Loucy (cell line): Measurements from ENCODE around the gene CUX1.

Experiments used
- H2AFZ ChIP-seq: fragments of 200-600 bp; sonication (generic); 2 replicates; pipeline ENCODE4 v1.6.0; 2016; ENCODE audit warnings: antibody characterized with exemption, mild to moderate bottlenecking, low read length, moderate library complexity
- H3F3A ChIP-seq: fragments of 200-600 bp; 2 replicates; pipeline ENCODE4 v1.6.0; 2016; ENCODE audit warnings: antibody characterized with exemption, low read depth, mild to moderate bottlenecking
- H3K27me3 ChIP-seq: fragments of 200-600 bp; sonication (generic); 2 replicates; pipeline ENCODE4 v1.6.1; 2014; ENCODE audit warnings: low read length, mild to moderate bottlenecking; ENCODE audit not compliant: insufficient read depth, poor library complexity, severe bottlenecking
- H3K36me3 ChIP-seq: fragments of 200-600 bp; sonication (generic); 2 replicates; pipeline ENCODE4 v1.6.1; 2016; ENCODE audit warnings: low read length; ENCODE audit not compliant: insufficient read depth
- H3K4me1 ChIP-seq: fragments of 200-600 bp; sonication (generic); 2 replicates; pipeline ENCODE4 v1.5.1; 2014; ENCODE audit warnings: low read length, mild to moderate bottlenecking; ENCODE audit not compliant: insufficient read depth, poor library complexity, severe bottlenecking
- H3K4me2 ChIP-seq: fragments of 200-600 bp; sonication (generic); 2 replicates; pipeline ENCODE4 v1.6.0; 2014; ENCODE audit warnings: antibody characterized with exemption, low read length, low read depth, mild to moderate bottlenecking; ENCODE audit not compliant: poor library complexity, severe bottlenecking
- H3K4me3 ChIP-seq: fragments of 200-600 bp; sonication (generic); 2 replicates; pipeline ENCODE4 v1.5.1; 2014; ENCODE audit warnings: low read length, mild to moderate bottlenecking, mixed read lengths; ENCODE audit not compliant: poor library complexity, severe bottlenecking
- H3K79me2 ChIP-seq: fragments of 200-600 bp; sonication (generic); 2 replicates; pipeline ENCODE4 v1.6.1; 2014; ENCODE audit warnings: low read length; ENCODE audit not compliant: insufficient read depth
- H3K9ac ChIP-seq: fragments of 200-600 bp; sonication (generic); 2 replicates; pipeline ENCODE4 v1.6.0; 2014; ENCODE audit warnings: mild to moderate bottlenecking, low read depth, low read length, moderate library complexity; ENCODE audit not compliant: poor library complexity, severe bottlenecking
- H3K9me2 ChIP-seq: fragments of 200-600 bp; sonication (generic); replicated peaks from 2 replicates; pipeline ENCODE4 v1.6.1; 2016; ENCODE audit warnings: low read depth, low read length, mixed read lengths
- H3K9me3 ChIP-seq: fragments of 200-600 bp; sonication (generic); 2 replicates; pipeline ENCODE4 v1.6.1; 2014; ENCODE audit warnings: mild to moderate bottlenecking, antibody characterized with exemption, low read length, low read depth; ENCODE audit not compliant: insufficient read depth
- H4K20me1 ChIP-seq: fragments of 200-600 bp; sonication (generic); 2 replicates; pipeline ENCODE4 v1.6.0; 2014; ENCODE audit warnings: antibody characterized with exemption, low read length, mild to moderate bottlenecking; ENCODE audit not compliant: insufficient read depth, poor library complexity, severe bottlenecking
- CTCF ChIP-seq: fragments of 200-600 bp; sonication (generic); conservative IDR thresholded peaks from 2 replicates; pipeline ENCODE4 v1.5.1; 2014; ENCODE audit warnings: mild to moderate bottlenecking, antibody characterized with exemption, low read length
- EZH2phosphoT487 ChIP-seq: fragments of 200-600 bp; IDR thresholded peaks from 2 replicates; pipeline ENCODE4 v1.6.1; 2018; ENCODE audit warnings: antibody characterized with exemption, mild to moderate bottlenecking, moderate library complexity, borderline replicate concordance

Gene CUX1

GRCh38 chr7:102320181-102320580 is 502.8 kb downstream of the CUX1 start:
- Histone ChIP-seq H3F3A (no peaks in the 10 kb centered on the region), H3K27me3 (no peaks in the 10 kb centered on the region), H3K4me2 (no peak overlapping the region)

DNA sequence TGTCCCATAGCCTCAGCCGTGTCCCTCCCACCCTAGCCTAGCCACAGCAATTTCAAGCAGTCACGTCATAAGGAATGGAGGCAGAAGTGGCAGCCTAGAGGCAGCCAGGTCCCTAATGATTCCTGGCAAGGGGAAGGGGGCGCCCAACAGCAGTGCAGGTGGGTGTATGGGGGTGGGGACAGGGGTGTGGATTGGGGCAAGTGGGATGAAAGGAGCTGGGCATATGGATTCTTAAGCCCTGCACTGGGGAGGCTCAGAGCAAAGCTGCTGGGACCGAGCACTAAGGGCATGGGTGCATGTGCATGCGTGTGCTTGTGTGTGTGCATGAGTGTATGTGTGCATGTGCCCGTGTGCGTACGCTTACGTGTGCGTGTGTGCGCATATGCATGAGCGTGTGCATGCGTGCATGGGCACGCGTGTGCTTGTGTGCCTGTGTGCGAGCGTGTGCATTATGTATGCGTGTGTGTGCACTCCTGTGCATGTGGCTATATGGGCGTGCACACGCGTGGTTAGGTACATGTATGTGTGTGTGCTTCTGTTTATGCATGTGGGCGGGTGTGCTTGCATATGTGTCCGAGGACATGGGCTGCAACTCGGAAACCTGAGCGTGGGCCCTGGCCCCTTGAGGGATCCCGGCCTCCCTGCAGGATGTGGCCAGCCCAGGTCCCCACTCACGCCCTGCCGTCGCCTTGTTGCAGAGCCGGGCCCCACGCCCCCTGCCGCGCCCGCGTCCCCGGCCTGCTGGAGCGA is 503.4 kb downstream of the CUX1 start:
- Histone ChIP-seq H3K9me2 (no peaks in the 10 kb centered on the region), H3K4me1 (no peaks in the 10 kb centered on the region), H4K20me1 (no peaks in the 10 kb centered on the region), H3K36me3 (no peaks in the 10 kb centered on the region), H3K9ac (no peak overlapping the region), H3K27me3 (no peaks in the 10 kb centered on the region), H3K9me3 (no peaks in the 10 kb centered on the region), H3K79me2 (no peaks in the 10 kb centered on the region), H3F3A (no peaks in the 10 kb centered on the region), H2AFZ (no peak overlapping the region), H3K4me3 (no peak overlapping the region), H3K4me2 (no peak overlapping the region)
- TF ChIP-seq EZH2phosphoT487 (no peak), CTCF (no peak)

More at GRCh38 chr7:102320181-102320580, 502.8 kb downstream of the CUX1 start:
- Histone ChIP-seq H4K20me1 (no peaks in the 10 kb centered on the region), H3K9ac (no peak overlapping the region), H3K4me1 (no peaks in the 10 kb centered on the region), H3K9me3 (no peaks in the 10 kb centered on the region), H3K9me2 (no peaks in the 10 kb centered on the region), H3K4me3 (no peak overlapping the region), H3K79me2 (no peaks in the 10 kb centered on the region), H2AFZ (no peak overlapping the region), H3K36me3 (no peaks in the 10 kb centered on the region)
- TF ChIP-seq EZH2phosphoT487 (no peak), CTCF (no peak)

GRCh38 chr7:102321351-102322201 is 504.1 kb downstream of the CUX1 start:
- no peak overlapping the region for H2AFZ ChIP-seq
- no peak for TF ChIP-seq EZH2phosphoT487
- TF ChIP-seq CTCF: no peak
- H3K9me3 ChIP-seq: no peaks in the 10 kb centered on the region
- H3K4me3 ChIP-seq: no peak overlapping the region
- no peaks in the 10 kb centered on the region for H4K20me1 ChIP-seq
- no peaks in the 10 kb centered on the region for H3K36me3 ChIP-seq
- H3K9ac ChIP-seq: no peak overlapping the region
- H3K4me2 ChIP-seq: no peak overlapping the region
- no peaks in the 10 kb centered on the region for H3F3A ChIP-seq
- no peaks in the 10 kb centered on the region for H3K9me2 ChIP-seq
- H3K27me3 ChIP-seq: no peaks in the 10 kb centered on the region
- H3K79me2 ChIP-seq: no peaks in the 10 kb centered on the region
- no peaks in the 10 kb centered on the region for H3K4me1 ChIP-seq
